Brain microvascular endothelial cell (primary cell): ENCODE data around the gene OVOL3.

ENCODE experiments used
- DNase-seq: peaks from one replicate; pipeline ENCODE4 v3.0.0-alpha.2; 2020
- H3K27ac ChIP-seq: fragments of 250-450 bp; sonication (Bioruptor Pico); 2 replicates; pipeline ENCODE4 v1.5.1; 2020; ENCODE audit warnings: mild to moderate bottlenecking, moderate library complexity
- H3K27me3 ChIP-seq: fragments of 250-450 bp; sonication (Bioruptor Pico); replicated peaks from 2 replicates; pipeline ENCODE4 v1.5.1; 2020; ENCODE audit warnings: mild to moderate bottlenecking
- H3K36me3 ChIP-seq: fragments of 250-450 bp; sonication (Bioruptor Pico); replicated peaks from 2 replicates; pipeline ENCODE4 v1.5.1; 2020; ENCODE audit warnings: mild to moderate bottlenecking
- H3K4me3 ChIP-seq: 2 replicates; pipeline ENCODE4 v1.5.1; 2011; ENCODE audit warnings: low read depth, mild to moderate bottlenecking, control low read depth, low read length, moderate library complexity
- CTCF ChIP-seq: IDR thresholded peaks from 2 replicates; pipeline ENCODE4 v1.5.1; 2011; ENCODE audit warnings: low read depth, mild to moderate bottlenecking, moderate library complexity, low read length, control low read depth, inconsistent platforms; ENCODE audit errors: missing control alignments
- in situ Hi-C: cut with HindIII; loops from 2 replicates; pipeline ENCODE4 v1.10.0; 2017; ENCODE audit warnings: low sequenced_read_pairs, low pct_ligation_motif_present

The OVOL3 gene

GRCh38 chr19:36108684-36109083, 2.3 kb upstream of the OVOL3 start:
- H3K27me3 ChIP-seq: no peaks in the 10 kb centered on the region
- H3K36me3 ChIP-seq: no peaks in the 10 kb centered on the region
- DNase-seq: no peak
- TF ChIP-seq CTCF: no peak
- in situ Hi-C loops: no loop called here
- H3K27ac ChIP-seq: no peak overlapping the region
- no peak overlapping the region for H3K4me3 ChIP-seq

- DNase-seq: no peak
Measured at GRCh38 chr19:36111200-36111539, 227 bp downstream of the OVOL3 start.

GRCh38 chr19:36112678-36113077, 1.7 kb downstream of the OVOL3 start:
- DNase-seq: no peak
- no peak for TF ChIP-seq CTCF
- no peaks in the 10 kb centered on the region for H3K36me3 ChIP-seq
- H3K4me3 ChIP-seq: no peak overlapping the region
- in situ Hi-C loops: no loop called here
- no peaks in the 10 kb centered on the region for H3K27me3 ChIP-seq
- H3K27ac ChIP-seq: no peak overlapping the region

More at GRCh38 chr19:36111200-36111539, 227 bp downstream of the OVOL3 start:
- no peak overlapping the region for H3K27ac ChIP-seq
- H3K36me3 ChIP-seq: no peaks in the 10 kb centered on the region
- H3K4me3 ChIP-seq: no peak overlapping the region
- H3K27me3 ChIP-seq: no peaks in the 10 kb centered on the region
- in situ Hi-C loops: no loop called here
- no peak for TF ChIP-seq CTCF

- DNase-seq: no peak
- no peaks in the 10 kb centered on the region for H3K27me3 ChIP-seq
- peak overlapping the region; percentile 80 for H3K4me3 ChIP-seq
- no peak for TF ChIP-seq CTCF
- no peak overlapping the region for H3K27ac ChIP-seq
- peaks cover 5% of the 10 kb centered on the region for H3K36me3 ChIP-seq
- in situ Hi-C loops: no loop called here
Measured at GRCh38 chr19:36113425-36113824, 2.5 kb downstream of the OVOL3 start.

GRCh38 chr19:36113894-36114720, 3.2 kb downstream of the OVOL3 start:
- in situ Hi-C loops: no loop called here
- Histone ChIP-seq H3K27ac (peak overlapping the region; percentile 46), H3K27me3 (no peaks in the 10 kb centered on the region), H3K4me3 (peak overlapping the region; percentile 80), H3K36me3 (peaks cover 5% of the 10 kb centered on the region)
- TF ChIP-seq CTCF: peak; percentile 33
- DNase-seq: peak; percentile 15
